ENCODE data around the gene LATS2. TPM values are rescaled to one million over a fixed set of nuclear protein-coding genes. Genes with fewer than 3 reads are reported as not detected.
A peak's percentile ranks its signal among the peaks of the same experiment; 100 is the strongest.
"Not testable (repeated sequence)": the region's sequence is repeated elsewhere in the genome, so short reads cannot be mapped to it uniquely, and the experiment has no call there.

LATS2 gene
- total and polyA plus RNA-seq, 11 donors, result 7.8 to 35.6 (median 25.8) TPM

DNA sequence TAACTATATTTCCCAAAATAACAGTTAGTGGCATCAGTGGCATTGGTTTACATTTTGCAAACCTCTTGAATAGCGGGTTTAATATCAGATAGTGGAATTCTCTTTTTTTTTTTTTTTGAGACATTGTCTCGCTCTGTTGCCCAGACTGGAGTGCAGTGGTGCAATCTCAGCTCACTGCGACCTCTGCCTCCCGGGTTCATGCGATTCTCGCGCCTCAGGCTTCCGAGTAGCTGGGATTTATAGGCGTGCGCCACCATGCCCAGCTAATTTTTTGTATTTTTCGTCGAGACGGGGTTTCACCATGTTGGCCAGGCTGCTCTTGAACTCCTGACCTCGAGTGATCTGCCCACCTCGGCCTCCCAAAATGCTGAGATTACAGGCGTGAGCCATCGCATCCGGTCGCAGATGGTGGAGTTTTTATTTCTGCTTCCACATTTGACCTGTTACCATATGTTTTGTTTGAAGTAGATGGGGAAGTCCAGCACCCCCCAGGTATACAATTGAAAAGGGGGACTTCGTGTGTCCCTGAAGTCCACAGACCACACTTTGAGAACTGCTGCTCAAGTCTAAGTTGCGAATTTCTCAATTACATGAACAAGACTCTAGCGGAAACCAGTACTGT, 118.3 kb downstream of the LATS2 start:
- H3K9me3 ChIP-seq, result no peaks in the 10 kb centered on the region
- H3K27me3 ChIP-seq, result peaks cover 0 to 14% (median 4%) of the 10 kb centered on the region in 9 donors
- H3K36me3 ChIP-seq, result no peaks in the 10 kb centered on the region
- intact Hi-C loops (cut with DNase I), result loop anchor here (1.0 to 10.0 kb wide), 18 partner anchors 112 to 542 kb away; partner anchors contain the start of genes LATS2 (in 7 of the 10), MRPL57 (in 4 of the 10) and SKA3 (in 4 of the 10)
- ATAC-seq, result no peak
- TF ChIP-seq POLR2A (IDR thresholded peaks at IDR 0.05), result no peak
- peaks cover 0 to 15% (median 11%) of the 10 kb centered on the region in 12 donors for H3K4me1 ChIP-seq
- WGBS, 4 donors, result 71 to 82% (median 77%) methylated on average over 22 of the region's 22 CpGs
- no peak for DNase-seq
- H3K4me3 ChIP-seq, result peak overlapping the region in 2 of 12 donors; percentile 2 to 18
- peak overlapping the region in 5 of 12 donors; percentile 35 to 70 (median 60) for H3K27ac ChIP-seq

DNA sequence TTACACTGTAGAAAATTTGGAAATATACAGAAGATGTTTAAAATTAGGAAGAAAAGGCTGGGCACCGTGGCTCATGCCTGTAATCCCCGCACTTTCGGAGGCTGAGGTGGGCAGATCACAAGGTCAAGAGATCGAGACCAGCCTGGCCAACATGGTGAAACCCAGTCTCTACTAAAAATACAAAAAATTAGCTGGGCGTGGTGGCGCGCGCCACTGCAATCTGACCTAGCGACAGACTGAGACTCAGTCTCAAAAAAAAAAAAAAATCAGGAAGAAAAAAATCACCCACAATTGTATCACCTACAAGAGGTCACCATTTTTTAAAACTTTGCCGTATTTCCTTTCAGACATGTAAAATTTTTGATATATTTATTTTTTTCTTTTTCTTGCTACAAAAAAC, 120.9 kb downstream of the LATS2 start:
- H3K27me3 ChIP-seq, H3K9me3 ChIP-seq, H3K4me3 ChIP-seq, ATAC-seq, DNase-seq, H3K36me3 ChIP-seq, H3K27ac ChIP-seq: not testable (repeated sequence)
- WGBS, 4 donors, result 90 to 94% (median 91%) methylated on average over 10 of the region's 10 CpGs
- H3K4me1 ChIP-seq, result peaks cover 0 to 13% (median 8%) of the 10 kb centered on the region in 12 donors
- intact Hi-C loops (cut with DNase I), result loop anchor here in 9 of 10 donors (5.0 to 10.0 kb wide), 11 partner anchors 114 to 544 kb away; partner anchors contain the start of genes LATS2 (in 6 of the 9), MRPL57 (in 4 of the 9) and SKA3 (in 4 of the 9)

DNA sequence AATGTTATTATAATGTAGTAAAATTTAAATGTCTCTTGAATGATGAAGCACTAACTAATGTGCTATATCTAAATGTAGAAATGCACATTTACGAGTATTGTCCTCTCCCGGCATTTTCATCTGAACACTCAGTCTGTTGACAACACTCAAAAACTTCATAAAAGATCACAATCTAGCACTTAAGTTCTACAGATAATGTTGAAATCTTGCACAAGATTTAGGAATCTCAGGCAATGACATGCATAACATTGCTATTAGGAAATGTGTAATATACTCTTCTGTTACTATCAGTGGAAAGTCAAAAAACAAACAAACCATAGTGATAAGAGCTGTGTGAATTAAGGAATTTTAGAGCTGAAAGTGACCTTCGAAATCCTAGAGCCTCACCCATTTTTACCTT, 121.3 kb downstream of the LATS2 start:
- TF ChIP-seq CTCF (IDR thresholded peaks at IDR 0.05), result no peak
- no peak for TF ChIP-seq POLR2A (IDR thresholded peaks at IDR 0.05)
- H3K4me3 ChIP-seq, result no peak overlapping the region
- peaks cover 0 to 13% (median 8%) of the 10 kb centered on the region in 12 donors for H3K4me1 ChIP-seq
- no peaks in the 10 kb centered on the region for H3K36me3 ChIP-seq
- intact Hi-C loops (cut with DNase I), result loop anchor here in 9 of 10 donors (5.0 to 10.0 kb wide), 11 partner anchors 115 to 545 kb away; partner anchors contain the start of genes LATS2 (in 6 of the 9), MRPL57 (in 4 of the 9) and SKA3 (in 4 of the 9)
- H3K9me3 ChIP-seq, result no peaks in the 10 kb centered on the region
- ATAC-seq (no peak), DNase-seq (no peak)
- WGBS, 4 donors, result 73 to 85% (median 78%) methylated on average over 3 of the region's 3 CpGs
- peak overlapping the region in 8 of 12 donors; percentile 22 to 78 (median 44) for H3K27ac ChIP-seq
- peaks cover 0 to 3% (median 0%) of the 10 kb centered on the region in 9 donors for H3K27me3 ChIP-seq

DNA sequence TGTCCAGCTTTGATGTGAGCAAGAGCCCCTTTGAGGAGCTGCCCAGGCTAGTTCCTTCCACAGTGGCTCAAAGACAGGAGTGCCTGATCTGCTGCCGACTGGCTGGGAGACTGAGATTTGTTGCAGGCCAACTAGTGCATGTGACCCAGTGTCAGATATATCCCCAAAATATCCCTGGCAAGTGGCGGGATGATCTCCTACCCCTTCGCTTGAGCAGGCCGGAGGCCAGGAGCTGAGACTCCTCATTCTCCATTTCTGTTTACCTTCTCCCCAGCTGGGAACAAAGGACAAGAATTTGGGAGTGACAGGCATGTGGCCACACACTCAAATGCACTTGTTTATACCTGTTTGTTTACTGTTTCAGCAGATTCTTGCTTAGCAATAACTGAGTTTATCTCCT, 121.7 kb downstream of the LATS2 start:
- peak in 4 of 5 donors; percentile 41 to 65 (median 48) for DNase-seq
- intact Hi-C loops (cut with DNase I), result loop anchor here in 9 of 10 donors (5.0 to 10.0 kb wide), 11 partner anchors 115 to 545 kb away; partner anchors contain the start of genes LATS2 (in 6 of the 9), MRPL57 (in 4 of the 9) and SKA3 (in 4 of the 9)
- H3K9me3 ChIP-seq, result no peaks in the 10 kb centered on the region
- H3K4me3 ChIP-seq, result no peak overlapping the region
- H3K4me1 ChIP-seq, result peaks cover 0 to 13% (median 8%) of the 10 kb centered on the region in 12 donors
- peak; percentile 70 to 83 (median 76) for ATAC-seq
- H3K36me3 ChIP-seq, result no peaks in the 10 kb centered on the region
- TF ChIP-seq CTCF (IDR thresholded peaks at IDR 0.05) (no peak), POLR2A (IDR thresholded peaks at IDR 0.05) (no peak)
- H3K27ac ChIP-seq, result peak overlapping the region in 9 of 12 donors; percentile 22 to 78 (median 45)
- H3K27me3 ChIP-seq, result no peaks in the 10 kb centered on the region
- WGBS, 4 donors, result 25 to 41% (median 33%) methylated on average over 4 of the region's 4 CpGs

GRCh38 chr13:20938302-20938701, 123.1 kb downstream of the LATS2 start:
- ATAC-seq (peak in 3 of 4 donors; percentile 18 to 42 (median 26)), DNase-seq (no peak)
- TF ChIP-seq POLR2A (IDR thresholded peaks at IDR 0.05) (no peak), CTCF (IDR thresholded peaks at IDR 0.05) (no peak)
- no peaks in the 10 kb centered on the region for H3K27me3 ChIP-seq
- 60 to 74% (median 71%) methylated on average over 6 of the region's 6 CpGs for WGBS, 4 donors
- peaks cover 0 to 13% (median 2%) of the 10 kb centered on the region in 12 donors for H3K4me1 ChIP-seq
- H3K27ac ChIP-seq, result no peak overlapping the region
- H3K36me3 ChIP-seq, result no peaks in the 10 kb centered on the region
- intact Hi-C loops (cut with DNase I), result no loop called here
- H3K4me3 ChIP-seq, result no peak overlapping the region
- H3K9me3 ChIP-seq, result no peaks in the 10 kb centered on the region
